Activated CD8-positive, alpha-beta memory T cell treated with anti-CD3 and anti-CD28 coated beads for 36 hours (primary cell): ENCODE results near the gene SERPINA9. TPM values are rescaled to one million over a fixed set of nuclear protein-coding genes. Genes with fewer than 3 reads are reported as not detected.
"Not testable (repeated sequence)": the region's sequence is repeated elsewhere in the genome, so short reads cannot be mapped to it uniquely, and the experiment has no call there.

Experiments
- CTCF ChIA-PET: fragments of 350-600 bp; sonication (Branson Sonifier 250); formaldehyde crosslinking; loops from one replicate; lab custom pipeline; 2021; ENCODE audit warnings: antibody characterized with exemption; lab: Charles Lee
- POLR2A ChIA-PET: fragments of 350-600 bp; sonication (Branson Sonifier 250); formaldehyde crosslinking; loops from one replicate; lab custom pipeline; 2021; ENCODE audit warnings: antibody characterized with exemption; lab: Charles Lee
- total RNA-seq, 2 experiments: library from RNA; stranded (reverse); gene quantifications; one replicate each; pipeline ENCODE4 v1.2.3, GENCODE V29; 2021

The SERPINA9 gene
- total RNA-seq, 2 experiments from 2014 or later, result not detected

DNA sequence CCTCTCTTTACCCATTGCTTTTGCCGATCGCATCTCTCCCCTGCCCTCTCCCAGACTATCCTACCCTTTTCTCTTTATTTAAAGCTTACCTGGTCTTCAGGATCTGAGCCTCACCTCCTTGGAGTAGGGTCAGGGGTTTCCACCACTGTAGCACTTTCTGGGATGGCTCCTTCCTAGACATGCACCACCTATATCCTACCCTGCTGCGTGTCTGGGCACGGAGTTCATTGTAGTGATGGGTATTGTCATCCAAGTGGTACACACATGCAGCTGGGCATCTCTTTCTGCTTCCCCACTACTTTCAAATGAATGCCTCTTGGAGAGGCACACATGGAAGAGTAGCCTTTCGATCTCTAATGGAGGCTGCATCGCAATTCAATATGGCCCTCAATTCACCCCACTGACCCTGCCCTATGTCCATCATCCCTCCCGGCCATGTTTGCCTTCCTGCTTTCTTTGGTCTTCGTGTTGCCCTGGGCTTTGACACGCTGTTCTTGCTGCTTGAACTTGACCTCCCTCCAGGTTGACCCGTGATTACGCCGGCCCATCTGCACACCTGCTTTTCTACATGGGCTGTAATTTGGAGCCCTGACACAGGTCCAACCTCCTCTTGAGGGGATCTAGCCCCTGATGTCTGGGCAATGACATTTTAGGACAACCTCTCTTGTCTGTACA is 34.3 kb downstream of the SERPINA9 start:
- POLR2A ChIA-PET, result no interaction called here
- CTCF ChIA-PET, result no interaction called here

GRCh38 chr14:94441130-94441529 is 34.9 kb downstream of the SERPINA9 start:
- ChIA-PET POLR2A (no interaction called here), CTCF (no interaction called here)

GRCh38 chr14:94439453-94440057 is 36.4 kb downstream of the SERPINA9 start:
- ChIA-PET POLR2A (no interaction called here), CTCF (no interaction called here)

DNA sequence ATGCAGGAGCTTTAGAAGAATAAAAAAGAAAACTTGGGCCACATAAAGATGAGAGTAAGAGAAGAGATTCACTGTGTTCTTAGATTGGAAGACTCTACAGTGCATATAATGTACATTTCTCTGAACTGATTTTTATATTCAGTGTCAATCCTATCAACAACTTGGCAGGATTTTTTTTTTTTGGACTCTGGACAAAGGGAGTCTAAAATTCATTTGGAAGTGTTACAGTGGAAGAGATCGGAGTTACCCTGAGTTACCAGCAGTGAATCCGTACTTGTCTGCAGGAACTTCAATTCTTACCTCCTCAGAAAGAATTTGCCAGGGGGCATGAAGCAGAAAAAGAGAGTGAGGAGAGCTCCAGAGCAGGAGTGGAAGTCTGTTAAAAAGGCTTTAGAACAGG is 47.4 kb downstream of the SERPINA9 start:
- CTCF ChIA-PET, result no interaction called here
- POLR2A ChIA-PET, result no interaction called here

GRCh38 chr14:94427016-94427613 is 48.9 kb downstream of the SERPINA9 start:
- ChIA-PET CTCF (no interaction called here), POLR2A (no interaction called here)

DNA sequence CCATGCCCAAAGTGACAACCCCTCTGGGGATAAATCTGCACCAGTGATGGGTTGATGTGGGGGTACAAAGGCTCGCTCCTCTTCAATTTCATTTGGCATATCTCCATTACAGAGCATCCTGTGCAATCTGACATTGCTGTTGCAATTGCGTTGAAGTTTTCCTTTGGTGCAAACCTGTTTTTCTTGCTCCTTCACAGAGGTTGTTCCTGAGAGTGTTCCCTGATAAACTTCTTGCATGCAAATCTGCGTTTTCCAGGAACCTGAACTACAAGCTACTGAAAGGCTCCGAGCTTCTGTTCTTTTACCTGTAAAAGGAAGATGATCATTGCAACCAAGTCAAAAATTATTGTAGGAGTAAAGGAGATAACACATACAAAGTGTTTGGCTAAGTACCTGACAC is 49.5 kb downstream of the SERPINA9 start:
- CTCF ChIA-PET, result no interaction called here
- POLR2A ChIA-PET, result no interaction called here

GRCh38 chr14:94424371-94424770 is 51.6 kb downstream of the SERPINA9 start:
- ChIA-PET POLR2A (no interaction called here), CTCF (no interaction called here)

GRCh38 chr14:94423453-94424056 is 52.4 kb downstream of the SERPINA9 start:
- CTCF ChIA-PET, result no interaction called here
- POLR2A ChIA-PET, result no interaction called here

- ChIA-PET CTCF (no interaction called here), POLR2A (no interaction called here)
Measured at GRCh38 chr14:94421316-94421715, 54.7 kb downstream of the SERPINA9 start.

- POLR2A ChIA-PET, result interaction anchor here (0.7 kb wide), 1 partner anchor 309 kb away, joined by 3 read pairs; no protein-coding TSS in a partner anchor
- CTCF ChIA-PET, result not testable (repeated sequence)
Measured at GRCh38 chr14:94417497-94418205, 58.3 kb downstream of the SERPINA9 start.

Other genes with a start within 250 kb of the SERPINA9 start
- gene SERPINA10, start 182.9 kb downstream of the SERPINA9 start, total RNA-seq, result not detected
- gene SERPINA6, start 152.9 kb downstream of the SERPINA9 start, total RNA-seq, result not detected
- not detected for gene SERPINA2, start 109.5 kb downstream of the SERPINA9 start, total RNA-seq
- gene SERPINA1, start 87.6 kb downstream of the SERPINA9 start, total RNA-seq, result under 1 TPM; 0.27 to 0.55 TPM
- not detected for gene SERPINA11, start 23.4 kb downstream of the SERPINA9 start, total RNA-seq
- gene SERPINA12, start 33.3 kb upstream of the SERPINA9 start, total RNA-seq, result not detected
- gene SERPINA4, start 85.2 kb upstream of the SERPINA9 start, total RNA-seq, result not detected
- not detected for gene SERPINA5, start 105.2 kb upstream of the SERPINA9 start, total RNA-seq
- gene SERPINA3, start 136.2 kb upstream of the SERPINA9 start, total RNA-seq, result not detected